GM19372 (cell line): ENCODE data around the gene CDAN1.

ENCODE experiments used
- ATAC-seq: cut with Tn5 transposase; IDR thresholded peaks from one replicate; pipeline ENCODE4 v1.9.1; 2021; ENCODE audit warnings: mild to moderate bottlenecking, low read depth, moderate library complexity; ENCODE audit not compliant: unreplicated experiment

Gene CDAN1

GRCh38 chr15:42675021-42675420 lies 61.9 kb downstream of the CDAN1 start:
- ATAC-seq = no peak

GRCh38 chr15:42674472-42674871 lies 62.5 kb downstream of the CDAN1 start:
- no peak for ATAC-seq
